Breast epithelium (tissue), 4 donors: ENCODE measurements around the gene RBMX2. TPM values are rescaled to one million over a fixed set of nuclear protein-coding genes. Genes with fewer than 3 reads are reported as not detected.

ENCODE experiments used
- DNase-seq, 2 donors: peaks; one replicate each; pipeline ENCODE4 v3.0.0-alpha.2; 2019; ENCODE audit warnings: low spot score in 2 of 2
- H3K27ac ChIP-seq, 2 donors: fragments of 200-600 bp; sonication (generic) in 1 of 2; one replicate each; pipeline ENCODE4 v1.5.1; 2016 to 2019; ENCODE audit warnings: mild to moderate bottlenecking in 1 of 2
- H3K27me3 ChIP-seq, 2 donors: fragments of 200-600 bp; sonication (generic) in 1 of 2; one replicate each; pipeline versions ENCODE4 v1.5.1 to v1.6.0; 2017 to 2019; ENCODE audit warnings: control low read depth in 1 of 2, mild to moderate bottlenecking in 1 of 2
- H3K36me3 ChIP-seq: fragments of 200-600 bp; one replicate; pipeline ENCODE4 v1.5.1; 2019
- H3K4me1 ChIP-seq, 2 donors: fragments of 200-600 bp; sonication (generic); one replicate each; pipeline ENCODE4 v1.5.1; 2016 to 2019; ENCODE audit warnings: control low read depth in 1 of 2
- H3K4me3 ChIP-seq, 3 donors: fragments of 200-600 bp; sonication (generic); 1 replicate in 2 of 3; 2 replicates in 1 of 3; pipeline ENCODE4 v1.5.1; 2016 to 2019; ENCODE audit warnings: mild to moderate bottlenecking in 3 of 3, moderate library complexity in 2 of 3
- H3K9me3 ChIP-seq, 2 donors: fragments of 200-600 bp; sonication (generic) in 1 of 2; one replicate each; pipeline ENCODE4 v1.5.1; 2016 to 2019; ENCODE audit warnings: control low read depth in 1 of 2
- CTCF ChIP-seq, 3 donors: fragments of 450-650 bp; IDR thresholded peaks; one replicate each; pipeline ENCODE4 v1.5.1; 2016 to 2017; ENCODE audit warnings: antibody characterized with exemption in 3 of 3, mild to moderate bottlenecking in 3 of 3, moderate library complexity in 3 of 3
- POLR2A ChIP-seq: fragments of 450-650 bp; IDR thresholded peaks from one replicate; pipeline ENCODE4 v1.6.1; 2016; ENCODE audit warnings: antibody characterized with exemption, mild to moderate bottlenecking, moderate library complexity
- POLR2AphosphoS5 ChIP-seq, 3 donors: sonication (generic); formaldehyde crosslinking; IDR thresholded peaks; one replicate each; pipeline ENCODE4 v1.6.1; 2017; ENCODE audit warnings: antibody characterized with exemption in 3 of 3
- intact Hi-C: fragments of 100-400 bp; cut with DNase I; formaldehyde crosslinking; loops from one replicate; pipeline ENCODE4 v1.15.1; 2023; ENCODE audit warnings: low total_unique reads
- total RNA-seq, 3 donors: library from RNA; depleted of rRNA; stranded (reverse); fragments of >200 nt; gene quantifications; one replicate each; pipeline ENCODE4 v1.1.0, GENCODE V29; 2016

RBMX2 gene
- total RNA-seq, 3 donors from 2014 or later, result 14.7 to 17.9 (median 16.2) TPM

- intact Hi-C loops, result no loop called here
- Histone ChIP-seq H3K27ac (no peak overlapping the region), H3K9me3 (no peaks in the 10 kb centered on the region), H3K4me3 (no peak overlapping the region), H3K36me3 (no peaks in the 10 kb centered on the region), H3K4me1 (no peaks in the 10 kb centered on the region), H3K27me3 (peaks cover 0 to 24% of the 10 kb centered on the region in 2 donors)
- DNase-seq, result no peak
- TF ChIP-seq POLR2AphosphoS5 (IDR thresholded peaks at IDR 0.05) (no peak), CTCF (IDR thresholded peaks at IDR 0.05) (no peak), POLR2A (no peak)
These were observed 15.4 kb upstream of the RBMX2 start for GRCh38 chrX:130386408-130386808.

DNA sequence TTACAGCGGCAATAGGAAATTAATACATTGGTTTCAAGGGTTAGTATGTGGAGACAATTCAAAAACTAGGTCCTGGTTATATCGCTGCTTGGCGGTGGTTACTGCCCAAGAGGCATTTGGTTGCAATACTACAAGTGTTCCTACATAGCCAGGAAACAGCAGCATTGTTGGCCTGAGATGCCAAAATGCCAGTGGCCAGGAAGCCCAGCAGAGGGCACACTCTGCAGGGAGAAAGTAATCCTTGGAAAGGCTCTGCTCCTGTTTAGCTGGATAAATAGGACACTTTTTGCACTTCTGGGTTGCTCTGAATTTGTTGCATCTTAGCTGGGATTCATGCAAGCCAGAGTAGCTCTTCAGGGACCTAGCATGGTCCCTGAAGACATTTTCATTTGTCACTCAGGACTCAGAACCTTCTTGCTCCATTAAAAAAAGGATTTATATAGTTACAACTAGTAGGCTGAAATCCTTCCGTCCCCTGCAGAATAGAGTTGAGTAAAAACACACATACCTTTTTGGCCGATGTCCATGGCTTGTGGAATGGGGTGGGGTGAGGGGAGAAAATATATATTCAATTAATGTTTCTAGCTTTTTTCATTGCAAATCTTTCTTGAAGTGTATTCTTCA is 8.2 kb upstream of the RBMX2 start:
- TF ChIP-seq CTCF (IDR thresholded peaks at IDR 0.05) (peak in 2 of 3 donors; percentile 24 to 25), POLR2A (no peak)
- H3K36me3 ChIP-seq, result no peaks in the 10 kb centered on the region
- H3K9me3 ChIP-seq, result no peaks in the 10 kb centered on the region
- H3K4me3 ChIP-seq, result no peak overlapping the region
- H3K4me1 ChIP-seq, result no peaks in the 10 kb centered on the region
- H3K27ac ChIP-seq, result no peak overlapping the region
- peaks cover 0 to 53% of the 10 kb centered on the region in 2 donors for H3K27me3 ChIP-seq
- intact Hi-C loops, result loop anchor here (1.0 kb wide), 1 partner anchor 12 kb away; no protein-coding TSS in a partner anchor
- DNase-seq, result peak in 1 of 2 donors; percentile 52

- H3K4me3 ChIP-seq, result no peak overlapping the region
- no peak overlapping the region for H3K27ac ChIP-seq
- H3K36me3 ChIP-seq, result no peaks in the 10 kb centered on the region
- H3K9me3 ChIP-seq, result no peaks in the 10 kb centered on the region
- no peaks in the 10 kb centered on the region for H3K4me1 ChIP-seq
- intact Hi-C loops, result no loop called here
- peaks cover 0 to 70% of the 10 kb centered on the region in 2 donors for H3K27me3 ChIP-seq
- DNase-seq, result no peak
- TF ChIP-seq POLR2A, result no peak
- no peak for TF ChIP-seq POLR2AphosphoS5 (IDR thresholded peaks at IDR 0.05)
- TF ChIP-seq CTCF (IDR thresholded peaks at IDR 0.05), result no peak
These were observed 6.4 kb upstream of the RBMX2 start for GRCh38 chrX:130395341-130395740.

- Histone ChIP-seq H3K9me3 (no peaks in the 10 kb centered on the region), H3K36me3 (no peaks in the 10 kb centered on the region), H3K4me3 (peak overlapping the region; percentile 61 to 80 (median 68)), H3K27ac (peak overlapping the region; percentile 78 to 85), H3K27me3 (peaks cover 0 to 32% of the 10 kb centered on the region in 2 donors), H3K4me1 (no peaks in the 10 kb centered on the region)
- intact Hi-C loops, result no loop called here
- no peak for TF ChIP-seq POLR2AphosphoS5 (IDR thresholded peaks at IDR 0.05)
- TF ChIP-seq CTCF (IDR thresholded peaks at IDR 0.05), result no peak
- TF ChIP-seq POLR2A, result no peak
- DNase-seq, result no peak
These were observed 459 bp downstream of the RBMX2 start for GRCh38 chrX:130402208-130402684.

DNA sequence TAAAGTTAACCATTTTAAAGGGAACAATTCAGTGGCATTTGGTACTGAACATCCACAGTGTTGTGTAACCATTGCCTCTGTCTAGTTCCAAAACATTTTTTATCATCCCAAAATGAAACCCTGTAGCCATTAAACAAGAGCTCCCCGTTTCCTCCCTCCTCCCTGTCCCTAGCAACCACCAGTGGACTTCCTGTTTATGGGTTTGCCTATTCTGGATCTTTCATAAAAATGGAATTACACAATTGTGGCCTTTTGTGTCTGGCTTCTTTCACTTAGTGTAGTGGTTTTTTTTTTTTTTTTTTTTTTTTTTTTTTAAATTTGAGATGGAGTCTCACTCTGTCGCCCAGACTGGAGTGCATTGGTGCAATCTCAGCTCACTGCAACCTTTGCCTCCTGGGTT is 11.6 kb downstream of the RBMX2 start:
- Histone ChIP-seq H3K27me3 (no peaks in the 10 kb centered on the region), H3K4me3 (no peak overlapping the region), H3K9me3 (no peaks in the 10 kb centered on the region), H3K27ac (peak overlapping the region in 1 of 2 donors; percentile 55), H3K36me3 (no peaks in the 10 kb centered on the region), H3K4me1 (no peaks in the 10 kb centered on the region)
- TF ChIP-seq CTCF (IDR thresholded peaks at IDR 0.05) (no peak), POLR2AphosphoS5 (IDR thresholded peaks at IDR 0.05) (no peak), POLR2A (no peak)
- intact Hi-C loops, result no loop called here
- DNase-seq, result no peak
